ENCODE data around the gene CHAC1. TPM values are rescaled to one million over a fixed set of nuclear protein-coding genes. Genes with fewer than 3 reads are reported as not detected.

CHAC1 gene
- polyA plus RNA-seq (2011; rRNA removed) (107 and 155 TPM in 2 replicates), polyA minus RNA-seq (2011; rRNA and poly(A)+ RNA removed) (73.7 and 158 TPM in 2 replicates)

- TF ChIP-seq CTCF (IDR thresholded peaks at IDR 0.05; ENCODE audit: insufficient read depth, low read depth, low read length) = no peak
- H3K4me3 ChIP-seq (ENCODE audit: low read depth, low read length) = peak within 1 kb of the TSS; percentile 92
- ChIA-PET CTCF (interaction anchor here (0.7 to 7.8 kb wide), 10 partner anchors 10 to 70 kb away, joined by 3 to 77 read pairs (median 3); no protein-coding TSS in a partner anchor), POLR2A (interaction anchor here (0.6 to 1.5 kb wide), 7 partner anchors 11 to 694 kb away, joined by 3 to 8 read pairs (median 4); no protein-coding TSS in a partner anchor)
- no peaks in the 10 kb centered on the region for H3K27me3 ChIP-seq (ENCODE audit: control insufficient read depth, insufficient read depth, low read length)
- DNase-seq (ENCODE audit: low read depth) = peak; percentile 87
- peaks cover 19% of the 10 kb centered on the region for H3K36me3 ChIP-seq (ENCODE audit: control insufficient read depth, insufficient read depth, low read length)
Observed at GRCh38 chr15:40952901-40953712, at the start of gene CHAC1. Gene CHAC1 (plus strand): TSS chr15:40953471. CDS start chr15:40953584, 113 bp downstream.

GRCh38 chr15:40904552-40905201, 48.6 kb upstream of the CHAC1 start:
- no peak for DNase-seq (ENCODE audit: low read depth)
- no peak overlapping the region for H3K4me3 ChIP-seq (ENCODE audit: low read depth, low read length)
- TF ChIP-seq CTCF (IDR thresholded peaks at IDR 0.05; ENCODE audit: insufficient read depth, low read depth, low read length) = no peak
- H3K27me3 ChIP-seq (ENCODE audit: control insufficient read depth, insufficient read depth, low read length) = no peaks in the 10 kb centered on the region
- ChIA-PET POLR2A (interaction anchor here (0.6 kb wide), 1 partner anchor 37 kb away, joined by 3 read pairs; no protein-coding TSS in a partner anchor), CTCF (interaction anchor here (0.6 to 10.1 kb wide), 43 partner anchors 9 to 1595 kb away, joined by 3 to 309 read pairs (median 4); partner anchors contain the start of genes CHAC1, DLL4, NUSAP1 and OIP5)
- H3K36me3 ChIP-seq (ENCODE audit: control insufficient read depth, insufficient read depth, low read length) = peaks cover 29% of the 10 kb centered on the region

GRCh38 chr15:40906091-40906990, 46.9 kb upstream of the CHAC1 start:
- peak; percentile 92 for DNase-seq (ENCODE audit: low read depth)
- ChIA-PET CTCF (interaction anchor here (0.5 to 10.1 kb wide), 26 partner anchors 8 to 296 kb away, joined by 3 to 309 read pairs (median 6); partner anchors contain the start of genes CHAC1, DLL4 and VPS18), POLR2A (interaction anchor here (0.5 to 0.8 kb wide), 3 partner anchors 9 to 155 kb away, joined by 3 to 11 read pairs (median 3); no protein-coding TSS in a partner anchor)
- no peaks in the 10 kb centered on the region for H3K27me3 ChIP-seq (ENCODE audit: control insufficient read depth, insufficient read depth, low read length)
- peak overlapping the region; percentile 25 for H3K4me3 ChIP-seq (ENCODE audit: low read depth, low read length)
- peaks cover 16% of the 10 kb centered on the region for H3K36me3 ChIP-seq (ENCODE audit: control insufficient read depth, insufficient read depth, low read length)
- TF ChIP-seq CTCF (IDR thresholded peaks at IDR 0.05; ENCODE audit: insufficient read depth, low read depth, low read length) = peak; percentile 86

GRCh38 chr15:40906991-40907802, 46.1 kb upstream of the CHAC1 start:
- Histone ChIP-seq H3K36me3 (ENCODE audit: control insufficient read depth, insufficient read depth, low read length) (peaks cover 16% of the 10 kb centered on the region), H3K4me3 (ENCODE audit: low read depth, low read length) (no peak overlapping the region), H3K27me3 (ENCODE audit: control insufficient read depth, insufficient read depth, low read length) (no peaks in the 10 kb centered on the region)
- no peak for TF ChIP-seq CTCF (IDR thresholded peaks at IDR 0.05; ENCODE audit: insufficient read depth, low read depth, low read length)
- POLR2A ChIA-PET = no interaction called here
- no peak for DNase-seq (ENCODE audit: low read depth)
- CTCF ChIA-PET = interaction anchor here (0.5 to 10.1 kb wide), 13 partner anchors 9 to 208 kb away, joined by 3 to 309 read pairs (median 8); partner anchors contain the start of genes CHAC1, DLL4 and VPS18
